Measurements from ENCODE around the gene ADGRV1.

ADGRV1 gene

GRCh38 chr5:90803876-90804275 is 245.3 kb downstream of the ADGRV1 start:
- H3K9me3 ChIP-seq (ENCODE audit: control insufficient read depth, insufficient read depth, low read depth, low read length) = no peaks in the 10 kb centered on the region
- no peaks in the 10 kb centered on the region for H3K4me1 ChIP-seq (ENCODE audit: control insufficient read depth, insufficient read depth, low read length)
- H3K4me3 ChIP-seq (ENCODE audit: low read depth, low read length) = no peak overlapping the region
- H3K27ac ChIP-seq (ENCODE audit: extremely low read depth, low read depth, low read length) = no peak overlapping the region
- peaks cover 5 to 10% of the 10 kb centered on the region in 2 experiments; a peak in 2 of 3 replicates for H3K36me3 ChIP-seq (ENCODE audit: control insufficient read depth in 2 of 2, insufficient read depth in 1 of 2, low read length in 2 of 2)
- ChIA-PET POLR2A (no interaction called here), CTCF (interaction anchor here (0.5 to 6.2 kb wide), 10 partner anchors 9 to 1861 kb away, joined by 3 to 43 read pairs (median 3); no protein-coding TSS in a partner anchor)
- TF ChIP-seq ZIC2 (tag by site-specific recombination; IDR thresholded peaks at IDR 0.05) (no peak), ZNF324 (tag by site-specific recombination; IDR thresholded peaks at IDR 0.05) (no peak), ZSCAN4 (tag by site-specific recombination; IDR thresholded peaks at IDR 0.05) (no peak), ZNF521 (tag by site-specific recombination; IDR thresholded peaks at IDR 0.05) (no peak), ZNF624 (tag by site-specific recombination; IDR thresholded peaks at IDR 0.05) (no peak), PRDM1 (tag by site-specific recombination; IDR thresholded peaks at IDR 0.05) (no peak), ZSCAN23 (tag by site-specific recombination; IDR thresholded peaks at IDR 0.05) (no peak), SCRT1 (tag by site-specific recombination; IDR thresholded peaks at IDR 0.05; ENCODE audit: borderline replicate concordance) (no peak), ZNF394 (tag by site-specific recombination; IDR thresholded peaks at IDR 0.05; ENCODE audit: borderline replicate concordance) (no peak), ZSCAN18 (tag by site-specific recombination; IDR thresholded peaks at IDR 0.05) (no peak), ZNF302 (tag by site-specific recombination; IDR thresholded peaks at IDR 0.05; ENCODE audit: low read depth) (no peak), ZNF792 (tag by site-specific recombination; IDR thresholded peaks at IDR 0.05) (no peak), ZNF211 (tag by site-specific recombination; IDR thresholded peaks at IDR 0.05; ENCODE audit: low read depth) (no peak), KLF17 (tag by site-specific recombination; IDR thresholded peaks at IDR 0.05) (no peak), KLF9 (tag by site-specific recombination; IDR thresholded peaks at IDR 0.05; ENCODE audit: low read depth) (no peak), ZNF114 (tag by site-specific recombination; IDR thresholded peaks at IDR 0.05) (no peak), ZNF10 (tag by site-specific recombination; IDR thresholded peaks at IDR 0.05) (no peak), ZNF518A (tag by site-specific recombination; conservative IDR thresholded peaks at IDR 0.05; ENCODE audit: low read depth) (no peak), HOXC10 (CRISPR knock-in tag; IDR thresholded peaks at IDR 0.05) (no peak)
